ENCODE data around the gene CA10. TPM values are rescaled to one million over a fixed set of nuclear protein-coding genes. Genes with fewer than 3 reads are reported as not detected.

The CA10 gene
- total RNA-seq, 1 experiment from 2014 or later, result not detected

- TF ChIP-seq CTCF (IDR thresholded peaks at IDR 0.05; ENCODE audit: unreplicated experiment), result no peak
- intact Hi-C loops (cut with micrococcal nuclease; ENCODE audit: unreplicated experiment), result no loop called here
- no peak for DNase-seq
- no peaks in the 10 kb centered on the region for H3K36me3 Mint-ChIP-seq (ENCODE audit: insufficient read depth, unreplicated experiment)
- peaks cover 73% of the 10 kb centered on the region for H3K27me3 Mint-ChIP-seq (ENCODE audit: unreplicated experiment)
- CTCF ChIA-PET, result interaction anchor here (0.6 kb wide), 1 partner anchor 403 kb away, joined by 3 read pairs; no protein-coding TSS in a partner anchor
- peaks cover 17% of the 10 kb centered on the region for H3K4me1 Mint-ChIP-seq (ENCODE audit: low read depth, unreplicated experiment)
- no peak overlapping the region for H3K27ac Mint-ChIP-seq (ENCODE audit: unreplicated experiment)
- H3K4me3 Mint-ChIP-seq (ENCODE audit: low read depth, unreplicated experiment), result no peak overlapping the region
- BruUV-seq (replicated peaks), result no TSS peak
- H3K9me3 Mint-ChIP-seq (ENCODE audit: low read depth, unreplicated experiment), result no peaks in the 10 kb centered on the region
Observed at GRCh38 chr17:51799240-51799639, 359.3 kb downstream of the CA10 start.

GRCh38 chr17:51797150-51797549 lies 361.4 kb downstream of the CA10 start:
- TF ChIP-seq CTCF (IDR thresholded peaks at IDR 0.05; ENCODE audit: unreplicated experiment), result no peak

GRCh38 chr17:51796026-51796425 lies 362.5 kb downstream of the CA10 start:
- H3K4me1 Mint-ChIP-seq (ENCODE audit: low read depth, unreplicated experiment), result peaks cover 17% of the 10 kb centered on the region
- BruUV-seq (replicated peaks), result no TSS peak
- H3K27me3 Mint-ChIP-seq (ENCODE audit: unreplicated experiment), result peaks cover 53% of the 10 kb centered on the region
- no peak for DNase-seq
- intact Hi-C loops (cut with micrococcal nuclease; ENCODE audit: unreplicated experiment), result no loop called here
- CTCF ChIA-PET, result no interaction called here
- no peaks in the 10 kb centered on the region for H3K36me3 Mint-ChIP-seq (ENCODE audit: insufficient read depth, unreplicated experiment)
- H3K9me3 Mint-ChIP-seq (ENCODE audit: low read depth, unreplicated experiment), result no peaks in the 10 kb centered on the region
- no peak overlapping the region for H3K27ac Mint-ChIP-seq (ENCODE audit: unreplicated experiment)
- no peak for TF ChIP-seq CTCF (IDR thresholded peaks at IDR 0.05; ENCODE audit: unreplicated experiment)
- no peak overlapping the region for H3K4me3 Mint-ChIP-seq (ENCODE audit: low read depth, unreplicated experiment)

More at GRCh38 chr17:51797150-51797549, 361.4 kb downstream of the CA10 start:
- H3K27ac Mint-ChIP-seq (ENCODE audit: unreplicated experiment), result no peak overlapping the region
- no peaks in the 10 kb centered on the region for H3K9me3 Mint-ChIP-seq (ENCODE audit: low read depth, unreplicated experiment)
- no peak overlapping the region for H3K4me3 Mint-ChIP-seq (ENCODE audit: low read depth, unreplicated experiment)
- no TSS peak for BruUV-seq (replicated peaks)
- intact Hi-C loops (cut with micrococcal nuclease; ENCODE audit: unreplicated experiment), result no loop called here
- CTCF ChIA-PET, result interaction anchor here (0.5 kb wide), 1 partner anchor 997 kb away, joined by 4 read pairs; no protein-coding TSS in a partner anchor
- H3K4me1 Mint-ChIP-seq (ENCODE audit: low read depth, unreplicated experiment), result peaks cover 17% of the 10 kb centered on the region
- no peak for DNase-seq
- H3K27me3 Mint-ChIP-seq (ENCODE audit: unreplicated experiment), result peaks cover 64% of the 10 kb centered on the region
- no peaks in the 10 kb centered on the region for H3K36me3 Mint-ChIP-seq (ENCODE audit: insufficient read depth, unreplicated experiment)

- no TSS peak for BruUV-seq (replicated peaks)
- peak; percentile 24 for DNase-seq
- TF ChIP-seq CTCF (IDR thresholded peaks at IDR 0.05; ENCODE audit: unreplicated experiment), result no peak
- intact Hi-C loops (cut with micrococcal nuclease; ENCODE audit: unreplicated experiment), result no loop called here
- no peaks in the 10 kb centered on the region for H3K36me3 Mint-ChIP-seq (ENCODE audit: insufficient read depth, unreplicated experiment)
- no peaks in the 10 kb centered on the region for H3K9me3 Mint-ChIP-seq (ENCODE audit: low read depth, unreplicated experiment)
- no peak overlapping the region for H3K27ac Mint-ChIP-seq (ENCODE audit: unreplicated experiment)
- H3K4me1 Mint-ChIP-seq (ENCODE audit: low read depth, unreplicated experiment), result peaks cover 17% of the 10 kb centered on the region
- no peak overlapping the region for H3K4me3 Mint-ChIP-seq (ENCODE audit: low read depth, unreplicated experiment)
- CTCF ChIA-PET, result interaction anchor here (0.7 kb wide), 1 partner anchor 141 kb away, joined by 5 read pairs; no protein-coding TSS in a partner anchor
- peaks cover 52% of the 10 kb centered on the region for H3K27me3 Mint-ChIP-seq (ENCODE audit: unreplicated experiment)
Observed at GRCh38 chr17:51795401-51795800, 363.1 kb downstream of the CA10 start.

Data from Calu3 (cell line).